ENCODE data around the gene UBAP1. TPM values are rescaled to one million over a fixed set of nuclear protein-coding genes. Genes with fewer than 3 reads are reported as not detected.
A peak's percentile ranks its signal among the peaks of the same experiment; 100 is the strongest.
"Not testable (repeated sequence)": the region's sequence is repeated elsewhere in the genome, so short reads cannot be mapped to it uniquely, and the experiment has no call there.

Gene UBAP1
- total RNA-seq (ENCODE audit: low replicate concordance): 27.5 and 57.1 TPM in 2 replicates

DNA sequence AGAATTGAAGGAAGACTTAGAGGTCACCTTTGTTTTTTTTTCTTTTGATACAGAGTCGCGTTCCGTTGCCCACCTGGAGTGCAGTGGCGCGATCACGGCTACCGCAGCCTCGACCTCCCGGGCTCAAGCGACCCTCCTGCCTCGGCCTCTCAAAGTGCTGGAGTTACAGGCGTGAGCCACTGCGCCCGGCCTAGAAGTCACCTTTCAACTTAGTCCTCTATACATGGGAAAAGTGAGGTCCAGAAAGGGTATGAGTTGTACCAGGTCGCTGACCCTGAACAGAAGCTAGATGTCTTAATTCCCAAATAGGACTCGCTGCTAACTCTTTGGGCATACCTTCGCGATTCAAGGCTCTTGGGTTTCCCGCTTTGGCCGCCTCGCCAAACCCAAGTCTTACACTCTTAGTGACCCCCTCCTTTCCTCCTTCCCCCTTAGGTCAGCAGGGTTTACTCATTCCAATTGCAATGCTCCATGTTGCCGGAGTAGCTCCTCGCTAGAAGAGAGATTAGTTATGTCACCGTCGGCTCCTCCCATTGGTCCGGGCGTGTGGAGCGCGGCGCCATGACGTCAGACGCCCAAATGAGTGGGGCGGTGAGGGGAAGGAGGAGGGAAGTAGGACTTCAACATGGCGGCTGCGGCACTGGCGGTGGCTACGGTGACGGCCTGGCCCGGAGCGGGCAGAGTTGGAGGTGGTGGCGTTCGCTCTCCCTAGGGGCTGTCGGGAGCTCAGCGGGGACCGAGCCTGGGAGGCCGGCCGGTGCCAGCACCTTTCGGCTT is at the start of gene UBAP1:
Gene UBAP1, plus strand, starts transcription at position 608 of the 777 bp plus-strand sequence. CDS start 41,872 bp downstream, outside the sequence.
- TF ChIP-seq, protein P1, sequence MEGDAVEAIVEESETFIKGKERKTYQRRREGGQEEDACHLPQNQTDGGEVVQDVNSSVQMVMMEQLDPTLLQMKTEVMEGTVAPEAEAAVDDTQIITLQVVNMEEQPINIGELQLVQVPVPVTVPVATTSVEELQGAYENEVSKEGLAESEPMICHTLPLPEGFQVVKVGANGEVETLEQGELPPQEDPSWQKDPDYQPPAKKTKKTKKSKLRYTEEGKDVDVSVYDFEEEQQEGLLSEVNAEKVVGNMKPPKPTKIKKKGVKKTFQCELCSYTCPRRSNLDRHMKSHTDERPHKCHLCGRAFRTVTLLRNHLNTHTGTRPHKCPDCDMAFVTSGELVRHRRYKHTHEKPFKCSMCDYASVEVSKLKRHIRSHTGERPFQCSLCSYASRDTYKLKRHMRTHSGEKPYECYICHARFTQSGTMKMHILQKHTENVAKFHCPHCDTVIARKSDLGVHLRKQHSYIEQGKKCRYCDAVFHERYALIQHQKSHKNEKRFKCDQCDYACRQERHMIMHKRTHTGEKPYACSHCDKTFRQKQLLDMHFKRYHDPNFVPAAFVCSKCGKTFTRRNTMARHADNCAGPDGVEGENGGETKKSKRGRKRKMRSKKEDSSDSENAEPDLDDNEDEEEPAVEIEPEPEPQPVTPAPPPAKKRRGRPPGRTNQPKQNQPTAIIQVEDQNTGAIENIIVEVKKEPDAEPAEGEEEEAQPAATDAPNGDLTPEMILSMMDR (IDR thresholded peaks at IDR 0.05; ENCODE audit: insufficient read depth, low read length): peak; percentile 5
- H3K4me3 ChIP-seq (ENCODE audit: low read depth, low read length): peak within 1 kb of the TSS; percentile 96
- peak; percentile 96 for DNase-seq (ENCODE audit: low read depth)

DNA sequence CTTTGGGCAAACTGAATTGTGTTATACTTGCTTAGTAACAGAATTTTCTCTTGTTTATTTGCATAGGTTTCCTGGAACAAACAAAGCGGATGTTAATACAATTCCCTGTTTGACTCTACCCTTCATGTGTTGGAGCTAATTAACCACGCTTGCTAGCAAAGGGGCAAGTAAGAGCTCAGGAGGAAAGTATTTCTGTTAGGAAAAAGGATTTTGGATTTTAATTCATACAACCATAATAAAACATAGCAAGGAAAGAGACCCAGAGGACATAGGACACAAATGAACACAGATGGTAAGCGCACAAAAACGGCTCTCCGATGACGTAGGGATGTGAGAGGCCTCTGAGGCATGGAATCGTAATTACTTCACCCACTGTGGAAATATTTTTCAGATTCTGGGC is 47.3 kb upstream of the UBAP1 start:
- no peak for DNase-seq (ENCODE audit: low read depth)
- TF ChIP-seq, protein P1 (IDR thresholded peaks at IDR 0.05; ENCODE audit: insufficient read depth, low read length): no peak
- H3K4me3 ChIP-seq (ENCODE audit: low read depth, low read length): no peak overlapping the region

DNA sequence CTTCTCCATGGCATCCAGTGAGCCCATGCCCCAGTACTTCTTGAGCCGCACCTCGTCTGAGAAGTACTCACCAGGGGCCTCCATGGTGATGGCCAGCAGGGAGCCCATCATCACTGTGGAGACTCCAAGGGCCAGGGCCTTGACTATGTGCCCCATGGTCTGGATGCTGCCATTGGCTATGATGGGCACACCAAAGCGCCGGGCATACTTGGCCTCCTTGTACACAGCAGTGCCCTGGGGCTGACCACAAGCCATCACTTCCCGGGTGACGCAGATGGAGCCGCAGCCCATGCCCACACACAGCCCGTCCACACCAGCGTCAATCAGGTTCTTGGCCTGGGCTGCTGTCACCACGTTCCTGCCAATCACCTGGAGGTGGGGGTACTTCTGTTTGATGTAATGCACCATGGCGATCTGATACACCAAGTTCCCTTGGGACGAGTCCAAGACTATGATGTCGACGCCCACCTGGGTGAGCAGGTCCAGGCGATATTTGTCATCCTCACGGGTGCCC is 45.4 kb upstream of the UBAP1 start:
- TF ChIP-seq, protein P1 (IDR thresholded peaks at IDR 0.05; ENCODE audit: insufficient read depth, low read length): no peak
- no peak overlapping the region for H3K4me3 ChIP-seq (ENCODE audit: low read depth, low read length)
- no peak for DNase-seq (ENCODE audit: low read depth)

DNA sequence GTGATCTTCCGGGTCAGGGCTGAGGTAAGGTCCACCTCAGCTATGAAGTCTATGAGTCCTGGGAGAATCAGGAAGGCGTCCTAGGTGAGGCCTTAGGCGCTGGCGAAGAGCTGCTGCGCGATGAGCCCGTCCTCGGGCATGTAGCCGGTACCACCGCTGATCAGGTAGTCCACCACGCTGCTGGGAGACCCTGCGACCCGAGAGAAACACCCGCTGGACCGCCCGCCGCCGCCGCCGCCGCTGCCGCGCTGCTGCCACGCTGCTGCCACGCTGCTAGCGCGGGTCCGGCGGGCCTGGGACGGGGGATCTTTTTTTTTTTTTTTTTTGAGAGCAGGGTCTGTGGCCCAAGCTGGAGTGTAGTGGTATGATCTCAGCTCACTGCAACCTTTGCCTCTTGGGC is 44.3 kb upstream of the UBAP1 start:
- no peak for DNase-seq (ENCODE audit: low read depth)
- TF ChIP-seq, protein P1 (IDR thresholded peaks at IDR 0.05; ENCODE audit: insufficient read depth, low read length): no peak
- no peak overlapping the region for H3K4me3 ChIP-seq (ENCODE audit: low read depth, low read length)

DNA sequence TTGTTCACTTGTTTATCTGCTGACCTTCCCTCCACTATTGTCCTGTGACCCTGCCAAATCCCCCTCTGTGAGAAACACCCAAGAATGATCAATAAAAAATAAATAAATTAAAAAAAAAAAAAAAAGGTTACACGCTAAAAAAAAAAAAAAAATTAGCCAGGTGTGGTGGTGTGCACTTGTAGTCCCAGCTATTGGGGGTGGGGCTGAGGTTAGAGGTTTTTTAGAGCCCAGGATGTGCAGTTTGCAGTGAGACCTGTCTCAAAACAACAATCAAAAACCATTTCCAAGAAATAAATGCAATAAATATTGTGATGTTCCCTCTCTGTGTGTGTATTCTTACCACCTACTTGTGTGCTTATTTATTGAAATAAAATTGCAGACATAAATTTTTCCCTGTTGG is 40.2 kb upstream of the UBAP1 start:
- H3K4me3 ChIP-seq (ENCODE audit: low read depth, low read length); DNase-seq (ENCODE audit: low read depth): not testable (repeated sequence)

DNA sequence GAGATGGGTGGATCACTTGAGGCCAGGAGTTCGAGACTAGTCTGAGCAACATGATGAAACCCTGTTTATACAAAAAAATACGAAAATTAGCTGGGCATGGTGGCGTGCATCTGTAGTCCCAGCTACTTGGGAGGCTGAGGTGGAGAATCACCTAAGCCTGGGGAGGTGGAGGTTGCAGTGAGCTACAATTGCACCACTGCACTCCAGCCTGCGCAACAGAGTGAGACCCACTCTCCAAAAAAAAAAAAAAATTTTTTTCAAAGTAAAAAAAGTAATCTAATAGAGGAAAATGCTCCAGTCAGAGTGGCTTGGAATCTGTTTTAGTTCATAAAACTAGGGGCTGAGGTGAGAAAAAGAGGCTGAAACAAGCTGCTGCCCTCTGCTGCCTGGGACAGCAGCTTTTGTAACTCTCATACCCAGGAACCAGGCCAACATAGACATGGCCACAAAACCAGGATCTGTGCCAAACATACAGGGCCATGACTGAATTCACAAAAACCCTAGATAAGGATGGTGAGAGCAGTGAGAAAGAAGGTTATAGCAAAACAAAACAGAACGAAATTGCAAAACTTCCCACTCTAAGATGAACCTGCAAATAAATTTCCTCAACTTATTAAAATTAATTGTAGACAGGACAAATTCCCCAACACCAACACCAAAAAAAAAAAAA is 39.2 kb upstream of the UBAP1 start:
- DNase-seq (ENCODE audit: low read depth): peak; percentile 97
- no peak overlapping the region for H3K4me3 ChIP-seq (ENCODE audit: low read depth, low read length)
- TF ChIP-seq, protein P1 (IDR thresholded peaks at IDR 0.05; ENCODE audit: insufficient read depth, low read length): peak; percentile 62

DNA sequence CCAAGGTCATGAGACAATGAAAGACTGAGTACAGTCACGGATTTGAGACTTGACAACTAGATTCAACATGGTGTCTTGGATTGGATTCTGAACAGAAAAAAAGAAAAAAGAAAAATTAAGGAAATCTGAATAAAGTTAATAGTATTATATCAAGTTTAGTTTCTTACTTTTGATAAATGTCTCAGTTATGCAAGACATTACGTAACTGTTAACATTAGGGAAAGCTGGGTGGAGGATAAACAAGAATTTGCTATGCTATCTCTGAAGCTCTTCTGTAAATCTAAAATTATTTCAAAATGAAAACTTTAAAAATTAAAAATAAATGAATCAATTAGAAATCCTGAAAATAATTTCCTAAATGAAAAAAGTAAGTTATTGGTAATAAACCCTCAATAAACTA is 38.0 kb upstream of the UBAP1 start:
- no peak overlapping the region for H3K4me3 ChIP-seq (ENCODE audit: low read depth, low read length)
- DNase-seq (ENCODE audit: low read depth): peak; percentile 41
- TF ChIP-seq, protein P1 (IDR thresholded peaks at IDR 0.05; ENCODE audit: insufficient read depth, low read length): no peak

All from fibroblast of the aortic adventitia (primary cell).